ENCODE measurements around the gene SHE.
"Not testable (repeated sequence)": the region's sequence is repeated elsewhere in the genome, so short reads cannot be mapped to it uniquely, and the experiment has no call there.

Gene SHE

DNA sequence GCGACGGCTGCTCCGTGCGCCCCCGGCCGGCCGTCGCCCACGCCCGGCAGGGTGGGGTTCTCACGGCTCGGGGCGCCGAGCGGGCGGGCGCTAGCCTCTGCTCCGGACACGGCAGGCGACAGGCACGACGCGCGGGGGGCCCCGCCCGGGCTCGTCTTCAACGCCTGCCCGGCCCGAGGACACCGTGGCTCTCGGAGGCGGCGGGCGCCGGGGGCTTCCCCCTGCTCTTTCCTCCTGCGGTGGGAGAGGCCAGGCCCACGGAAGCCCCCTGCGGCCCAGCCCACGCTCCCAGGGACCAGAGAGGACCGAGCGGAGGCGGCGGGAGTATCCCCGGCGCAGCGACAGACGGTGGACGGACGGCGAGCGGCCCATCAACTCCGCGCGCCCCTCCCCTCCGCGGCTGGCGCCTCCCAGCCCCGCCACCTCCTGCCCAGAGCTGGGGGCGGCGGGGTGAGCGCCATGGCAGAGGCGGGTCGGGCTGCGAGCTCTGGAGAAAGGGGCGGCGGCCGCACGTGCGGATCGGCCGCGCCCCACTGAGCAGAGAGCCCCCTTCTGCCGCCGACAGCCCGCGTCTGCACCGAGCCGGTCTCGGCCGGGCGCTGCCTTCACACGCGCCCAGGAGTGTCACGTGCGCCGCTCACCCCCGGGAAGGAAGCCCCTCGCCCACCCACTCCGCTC is at the start of gene SHE, which contains the start of gene TDRD10:
Gene SHE, minus strand, starts transcription at position 347 of the 678 bp plus-strand sequence. CDS start 386 bp downstream, outside the sequence.
Gene TDRD10, plus strand, starts transcription at position 154 of the 678 bp plus-strand sequence. CDS start 4,685 bp downstream, outside the sequence.
- DNase-seq, result no peak

GRCh38 chr1:154551474-154551873 is 49.3 kb upstream of the SHE start:
- DNase-seq, result no peak

- no peak for DNase-seq
These were observed 48.4 kb upstream of the SHE start for GRCh38 chr1:154550657-154551056.

DNA sequence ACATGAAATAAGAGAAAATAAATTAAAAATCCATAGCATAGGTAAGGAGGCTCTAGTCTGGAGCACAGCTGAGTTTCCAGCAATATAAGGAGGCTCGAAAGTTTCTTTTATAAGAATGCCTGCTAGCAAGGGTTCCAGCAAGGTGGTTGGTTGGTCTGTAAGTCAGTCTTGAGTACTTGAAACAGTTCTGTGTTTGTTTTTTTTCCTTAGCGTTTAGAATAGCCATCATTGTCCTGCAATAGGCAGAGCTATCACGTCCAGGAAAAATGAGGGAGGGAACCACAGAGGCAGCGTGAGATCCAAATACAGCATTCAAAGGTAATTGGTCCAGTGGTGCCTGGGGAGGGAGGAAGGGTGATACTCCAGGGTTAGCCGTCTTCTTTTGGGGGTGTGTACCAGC is 47.9 kb upstream of the SHE start:
- no peak for DNase-seq

DNA sequence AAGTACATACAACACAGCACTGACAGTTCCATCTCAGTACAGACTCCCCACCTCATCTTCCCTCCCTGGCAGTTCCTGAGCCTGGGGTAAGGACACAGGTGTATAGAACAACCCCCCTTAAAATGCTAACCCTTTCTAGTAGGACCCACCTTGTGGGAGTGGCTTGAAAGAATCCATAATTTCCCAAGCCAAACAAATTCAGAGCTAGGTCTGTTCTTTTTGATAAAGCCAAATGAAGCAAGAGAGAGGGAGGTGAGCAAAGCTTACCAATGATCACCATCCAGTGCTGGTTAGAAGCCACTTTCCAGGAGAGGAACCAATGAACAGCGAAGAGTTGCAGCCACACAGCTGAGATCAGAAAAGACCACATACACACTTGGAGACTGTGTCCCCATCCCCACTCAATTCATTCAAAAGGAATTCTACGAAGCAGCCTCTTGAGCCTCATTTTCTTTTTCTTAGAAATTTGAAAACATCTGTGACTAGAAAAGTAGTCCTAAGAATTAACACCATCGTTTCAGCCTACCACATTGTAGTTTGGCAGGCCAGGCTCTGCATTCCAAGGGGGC is 47.1 kb upstream of the SHE start:
- DNase-seq, result no peak

- no peak for DNase-seq
These were observed 45.8 kb upstream of the SHE start for GRCh38 chr1:154548028-154548427.

DNA sequence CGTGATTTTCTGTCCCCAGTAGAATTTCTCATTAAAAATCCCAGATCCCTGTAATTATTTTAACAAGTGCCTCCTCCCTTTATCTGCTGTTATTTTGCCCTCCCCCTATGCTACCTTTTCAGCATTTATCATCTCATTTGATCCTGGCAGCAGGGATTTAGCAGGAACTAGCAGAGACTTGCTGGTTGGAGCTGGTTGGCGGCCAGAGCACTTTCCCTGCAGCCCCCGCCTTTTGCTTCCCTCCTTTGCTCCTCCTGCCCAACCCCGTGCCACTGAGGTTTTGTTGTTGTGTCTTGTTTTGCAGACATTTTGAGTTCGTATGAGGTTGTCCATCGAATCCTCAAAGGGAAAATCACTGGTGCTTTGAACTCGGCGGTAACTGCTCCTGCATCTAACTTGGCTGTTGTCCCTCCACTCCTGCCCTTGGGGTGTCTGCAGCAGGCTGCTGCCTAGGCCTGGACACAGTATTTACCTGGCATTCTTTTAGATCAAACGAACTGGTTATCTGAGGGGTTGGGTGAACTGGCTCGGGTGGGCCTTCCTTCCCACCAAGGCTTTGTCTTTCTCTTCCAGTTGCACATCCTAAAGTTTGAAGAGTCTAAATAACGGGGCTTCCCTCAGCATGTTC is 45.0 kb upstream of the SHE start:
- no peak for DNase-seq

GRCh38 chr1:154546264-154547063 is 44.3 kb upstream of the SHE start:
- peak; percentile 37 to 73 for DNase-seq

DNA sequence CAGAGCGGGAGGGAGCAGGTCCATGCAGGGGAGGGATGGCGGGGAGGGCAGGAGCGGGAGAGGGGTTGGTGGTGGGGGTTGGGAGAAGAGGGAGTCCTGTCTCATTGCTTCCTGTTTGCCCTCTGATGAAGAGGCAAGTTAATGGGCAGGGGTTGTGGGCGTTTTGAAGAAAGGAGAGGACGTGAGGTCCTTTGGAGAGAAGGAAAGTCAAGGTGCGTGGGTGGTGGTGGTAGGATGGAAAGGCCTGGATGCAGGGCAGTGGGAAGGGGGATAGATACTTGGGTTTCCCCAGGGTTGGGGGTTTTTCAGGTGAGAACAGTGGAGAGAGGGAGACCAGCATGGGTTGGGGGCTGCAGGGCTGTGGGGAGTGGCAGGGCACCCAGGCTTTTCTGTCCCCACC is 39.0 kb upstream of the SHE start:
- DNase-seq, result no peak

DNA sequence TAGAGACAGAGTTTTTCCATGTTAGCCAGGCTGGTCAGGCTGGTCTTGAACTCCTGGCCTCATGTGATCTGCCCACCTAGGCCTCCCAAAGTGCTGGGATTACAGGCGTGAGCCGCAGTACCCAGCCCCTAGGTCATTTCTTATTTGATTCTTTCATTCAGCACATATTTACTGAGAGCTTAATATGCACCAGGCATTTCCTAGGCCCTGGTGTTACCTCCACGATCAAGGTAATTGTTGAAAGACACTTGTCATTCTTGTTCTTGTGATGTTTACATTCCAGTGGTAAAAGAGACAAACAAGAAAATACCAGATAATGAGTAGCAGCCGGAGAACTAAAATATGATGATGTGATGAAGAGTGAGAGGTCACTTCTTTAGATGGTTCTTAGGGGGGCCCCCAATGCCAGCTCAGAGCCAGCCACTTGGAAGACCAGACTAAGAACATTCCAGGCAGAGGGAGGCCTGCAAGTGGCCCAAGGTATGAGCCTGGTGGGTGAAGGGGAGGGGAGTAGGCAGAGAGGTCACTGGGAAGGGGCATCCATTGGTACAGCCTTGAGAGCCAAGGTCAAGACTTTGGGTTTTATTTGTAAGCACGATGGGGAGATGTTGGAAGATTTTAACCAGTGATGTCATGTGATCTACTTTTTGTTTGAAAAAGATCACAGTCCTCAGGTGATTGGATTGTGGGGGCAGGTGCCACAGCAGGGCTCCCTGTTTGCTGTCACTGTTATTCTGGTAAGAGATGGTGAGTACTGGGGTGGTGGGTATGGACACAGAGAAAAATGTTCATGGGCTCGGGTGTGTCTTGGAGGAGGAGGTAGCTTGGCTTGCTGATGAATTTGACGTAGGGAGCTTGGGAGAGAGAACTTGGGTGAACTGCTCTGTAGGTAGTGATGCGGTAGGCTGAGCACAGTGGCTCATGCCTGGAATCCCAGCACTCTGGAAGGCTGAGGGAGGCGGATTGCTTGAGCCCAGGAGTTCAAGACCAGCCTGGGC is 37.6 kb upstream of the SHE start:
- no peak for DNase-seq

DNA sequence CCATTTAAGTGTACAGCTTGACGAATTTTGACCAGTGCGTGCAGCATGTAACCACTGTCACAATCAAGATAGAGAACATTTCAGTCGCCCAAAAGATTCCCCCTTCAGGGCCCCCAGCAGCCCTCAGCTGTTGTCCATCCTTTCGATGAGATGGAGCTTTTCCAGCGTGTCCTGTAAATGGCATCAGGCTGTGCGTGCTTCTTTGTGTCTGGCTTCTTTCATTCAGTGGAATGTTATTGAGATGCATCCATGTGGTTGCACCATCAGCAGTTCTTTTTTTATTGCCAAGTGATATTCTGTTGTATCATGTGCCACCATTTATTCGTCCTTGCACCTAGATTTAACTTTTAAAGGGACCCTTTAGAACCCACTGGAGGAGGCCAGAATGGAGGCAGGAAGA is 34.4 kb upstream of the SHE start:
- no peak for DNase-seq

DNA sequence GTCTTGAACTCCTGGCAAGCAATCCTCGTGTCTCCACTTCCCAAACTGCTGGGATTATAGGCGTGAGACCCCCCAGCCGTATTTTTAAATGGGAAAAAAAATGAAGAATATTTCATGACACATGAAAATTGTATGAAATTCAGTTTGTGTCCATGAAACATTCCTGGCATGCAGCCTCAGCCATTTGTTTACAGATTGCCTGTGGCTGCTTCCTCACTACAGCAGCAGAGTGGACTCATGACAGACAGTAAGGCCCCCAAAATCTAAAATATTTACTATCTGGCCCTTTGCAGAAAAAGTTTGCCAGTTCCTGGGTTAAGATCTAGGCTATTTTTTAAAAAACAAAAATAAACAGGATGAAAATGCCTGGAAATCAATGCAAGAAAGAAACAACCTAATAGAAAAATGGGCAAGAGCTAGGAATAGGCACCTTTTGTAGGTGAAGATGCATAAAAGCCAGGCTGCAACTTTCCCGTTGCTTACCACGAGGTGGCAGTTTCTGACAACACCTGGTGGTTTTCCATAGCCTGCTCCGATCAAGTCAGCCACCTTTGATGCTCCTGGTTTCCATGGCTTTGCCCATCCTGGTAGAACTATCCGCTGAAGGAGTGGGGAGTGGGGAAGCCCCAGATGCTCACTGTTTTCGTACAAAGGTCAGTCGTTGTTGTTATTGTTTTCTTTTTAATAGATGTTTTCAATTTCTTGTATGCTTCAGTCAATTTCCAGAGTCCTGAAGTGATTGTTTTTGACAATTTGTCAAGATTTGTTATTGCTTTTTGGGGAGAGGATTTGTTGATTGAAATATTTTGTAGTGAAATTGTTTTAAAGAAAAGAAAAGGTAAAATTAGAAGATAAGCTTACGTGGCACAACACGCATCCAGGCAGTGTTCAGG is 32.0 kb upstream of the SHE start:
- no peak for DNase-seq

GRCh38 chr1:154531950-154532349 is 29.7 kb upstream of the SHE start:
- not testable (repeated sequence) for DNase-seq

- DNase-seq, result no peak
These were observed 27.1 kb upstream of the SHE start for GRCh38 chr1:154529308-154529707.

DNA sequence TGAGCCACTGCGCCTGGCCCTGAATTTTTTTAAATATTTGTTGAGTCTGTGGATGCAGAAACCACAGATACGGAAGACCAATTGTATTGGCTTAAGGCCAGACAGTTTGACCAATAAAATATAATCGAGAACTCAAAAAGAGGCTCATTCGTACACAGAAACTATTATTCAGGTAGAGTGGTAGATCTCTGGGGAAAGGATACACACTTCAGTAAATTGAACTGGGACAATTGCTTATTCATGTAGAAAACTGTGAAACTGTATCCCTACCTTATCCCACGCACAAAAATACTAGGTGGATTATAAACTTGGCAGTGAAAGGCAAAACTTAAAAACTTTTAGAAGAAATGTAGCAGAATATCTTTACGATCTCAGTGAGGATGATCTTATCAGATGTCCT is 25.0 kb upstream of the SHE start:
- no peak for DNase-seq

- DNase-seq, result no peak
These were observed 22.7 kb upstream of the SHE start for GRCh38 chr1:154524881-154525280.

GRCh38 chr1:154521695-154522094 is 19.5 kb upstream of the SHE start:
- no peak for DNase-seq

- peak; percentile 42 to 56 for DNase-seq
These were observed 18.1 kb upstream of the SHE start for GRCh38 chr1:154520333-154520732.

GRCh38 chr1:154519591-154519991 is 17.4 kb upstream of the SHE start:
- no peak for DNase-seq

DNA sequence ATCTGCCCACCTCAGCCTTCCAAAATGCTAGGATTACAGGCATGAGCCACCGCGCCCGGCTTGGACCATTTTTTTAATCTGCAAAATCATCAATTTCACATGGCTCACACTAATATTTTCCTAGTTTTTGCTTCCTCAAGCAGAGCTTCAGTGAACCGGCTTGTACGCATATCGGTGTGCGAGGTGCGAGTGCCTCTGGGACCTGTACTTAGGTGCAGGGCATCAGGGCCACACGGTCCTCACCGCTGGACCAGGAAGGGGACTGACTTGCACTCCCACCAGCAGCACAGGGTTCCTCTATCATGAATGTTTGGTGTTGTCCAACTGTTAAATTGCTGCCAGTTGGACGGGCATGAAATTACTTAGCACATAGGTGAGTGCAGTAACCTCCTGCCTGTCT is 15.4 kb upstream of the SHE start:
- no peak for DNase-seq

DNA sequence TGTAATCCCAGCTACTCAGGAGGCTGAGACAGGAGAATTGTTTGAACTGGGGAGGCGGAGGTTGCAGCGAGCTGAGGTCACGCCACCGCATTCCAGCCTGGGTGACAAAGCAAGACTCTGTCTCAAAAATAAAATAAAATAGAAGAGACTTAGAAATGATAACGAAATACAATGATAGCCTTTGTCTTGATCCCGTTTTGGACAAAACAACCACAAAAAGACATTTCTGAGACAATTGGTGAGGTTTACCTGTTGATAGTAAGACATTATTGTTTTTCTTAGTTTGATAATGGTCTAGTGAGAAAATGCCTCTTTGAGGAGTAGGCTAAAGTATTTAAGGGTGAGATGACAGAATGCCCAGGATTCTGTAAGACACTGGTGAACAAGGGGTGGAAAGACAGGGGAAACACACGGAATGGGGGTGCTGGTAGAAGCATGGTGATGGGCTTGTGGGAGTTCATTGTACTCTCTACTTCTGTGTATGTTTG is 11.9 kb upstream of the SHE start:
- DNase-seq, result no peak
